ENCODE measurements around the gene C1D. TPM values are rescaled to one million over a fixed set of nuclear protein-coding genes. Genes with fewer than 3 reads are reported as not detected.
A peak's percentile ranks its signal among the peaks of the same experiment; 100 is the strongest.

C1D gene
- total RNA-seq = 10 to 100 TPM in 1 of 6 donors, 1 to 10 TPM in 5; 3.3 to 10.2 (median 6.3) TPM
- 10 to 100 TPM in 1 of 2 donors, 1 to 10 TPM in 1; 4.9 to 16.7 TPM for polyA plus RNA-seq

GRCh38 chr2:68062680-68063387, at the start of gene C1D:
Gene C1D, minus strand, starts transcription at chr2:68063004. Its CDS starts 15,694 bp downstream, at chr2:68047310.
- Histone ChIP-seq H3K36me3 (no peaks in the 10 kb centered on the region), H3K27me3 (no peaks in the 10 kb centered on the region), H3K27ac (peak within 1 kb of the TSS; percentile 84 to 92 (median 88)), H3K9me3 (no peaks in the 10 kb centered on the region), H3K4me3 (peak within 1 kb of the TSS; percentile 33 to 76 (median 50)), H3K4me1 (peaks cover 12 to 16% (median 16%) of the 10 kb centered on the region in 3 donors)
- intact Hi-C loops (cut with DNase I) = no loop called here
- no peak for TF ChIP-seq CTCF (IDR thresholded peaks at IDR 0.05)
- DNase-seq (peak; percentile 92 to 98 (median 96)), ATAC-seq (peak; percentile 99 to 100 (median 100)), FAIRE-seq (peak; percentile 65)
- WGBS, 2 donors = 0% methylated on average over 34 of the region's 34 CpGs

- DNase-seq = no peak
- intact Hi-C loops (cut with DNase I) = no loop called here
- H3K27me3 ChIP-seq = no peaks in the 10 kb centered on the region
- H3K36me3 ChIP-seq = no peaks in the 10 kb centered on the region
- no peak for ATAC-seq
- no peak for FAIRE-seq
- 64 to 66% methylated on average over 3 of the region's 3 CpGs for WGBS, 2 donors
- no peaks in the 10 kb centered on the region for H3K4me1 ChIP-seq
- no peaks in the 10 kb centered on the region for H3K9me3 ChIP-seq
- no peak overlapping the region for H3K27ac ChIP-seq
- no peak for TF ChIP-seq CTCF (IDR thresholded peaks at IDR 0.05)
- no peak overlapping the region for H3K4me3 ChIP-seq
Measured at GRCh38 chr2:68110102-68110501, 47.3 kb upstream of the C1D start.

GRCh38 chr2:68108120-68108519, 45.3 kb upstream of the C1D start:
- intact Hi-C loops (cut with DNase I) = no loop called here
- FAIRE-seq (no peak), DNase-seq (no peak), ATAC-seq (peak in 1 of 4 donors; percentile 32)
- TF ChIP-seq CTCF (IDR thresholded peaks at IDR 0.05) = no peak
- Histone ChIP-seq H3K4me3 (no peak overlapping the region), H3K4me1 (no peaks in the 10 kb centered on the region), H3K9me3 (no peaks in the 10 kb centered on the region), H3K27ac (no peak overlapping the region), H3K27me3 (no peaks in the 10 kb centered on the region), H3K36me3 (no peaks in the 10 kb centered on the region)
- 91 to 96% methylated on average over 3 of the region's 3 CpGs for WGBS, 2 donors

- ATAC-seq (no peak), DNase-seq (no peak), FAIRE-seq (no peak)
- TF ChIP-seq CTCF (IDR thresholded peaks at IDR 0.05) = no peak
- intact Hi-C loops (cut with DNase I) = no loop called here
- WGBS, 2 donors = 94 to 95% methylated on average over 2 of the region's 2 CpGs
- Histone ChIP-seq H3K4me3 (no peak overlapping the region), H3K27ac (no peak overlapping the region), H3K36me3 (no peaks in the 10 kb centered on the region), H3K27me3 (no peaks in the 10 kb centered on the region), H3K9me3 (no peaks in the 10 kb centered on the region), H3K4me1 (no peaks in the 10 kb centered on the region)
Measured at GRCh38 chr2:68107475-68107874, 44.7 kb upstream of the C1D start.
